ENCODE data around the gene B3GNT5.

DNA sequence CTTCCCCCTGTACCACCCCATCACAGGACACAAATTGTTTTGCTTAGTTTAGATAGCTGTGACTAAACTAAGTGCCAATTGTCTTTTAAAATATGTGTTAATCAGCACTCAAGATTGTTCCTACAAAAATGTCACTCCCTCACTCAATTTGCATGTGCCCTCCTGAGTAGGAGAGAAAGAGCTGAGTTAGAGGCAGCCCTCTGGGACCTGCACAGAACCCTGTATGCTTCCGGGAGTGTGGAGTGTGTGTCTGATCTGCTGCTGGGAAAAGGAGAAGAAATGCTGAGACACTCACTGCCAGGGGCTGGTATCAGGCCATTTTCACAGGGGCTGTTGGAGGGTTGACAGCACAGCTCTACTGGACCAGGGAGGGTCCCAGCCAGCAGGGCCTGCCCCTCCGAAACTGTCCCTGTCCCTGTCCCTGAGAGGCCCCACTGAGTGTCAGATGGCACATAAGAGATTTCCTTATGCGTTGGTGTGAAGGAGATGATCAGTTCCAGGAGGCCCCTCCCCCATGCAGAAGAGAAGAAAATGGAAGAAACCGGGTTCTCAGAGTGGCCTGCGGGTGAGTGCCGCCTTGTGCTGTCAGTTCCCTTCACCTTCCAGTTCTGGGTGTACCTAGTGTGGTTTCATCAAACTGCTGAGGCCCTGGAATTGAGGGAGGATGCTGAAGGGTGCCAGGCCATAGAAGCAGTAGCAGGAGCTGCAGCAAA, 3.9 kb upstream of the B3GNT5 start:
- TF ChIP-seq, protein P1, sequence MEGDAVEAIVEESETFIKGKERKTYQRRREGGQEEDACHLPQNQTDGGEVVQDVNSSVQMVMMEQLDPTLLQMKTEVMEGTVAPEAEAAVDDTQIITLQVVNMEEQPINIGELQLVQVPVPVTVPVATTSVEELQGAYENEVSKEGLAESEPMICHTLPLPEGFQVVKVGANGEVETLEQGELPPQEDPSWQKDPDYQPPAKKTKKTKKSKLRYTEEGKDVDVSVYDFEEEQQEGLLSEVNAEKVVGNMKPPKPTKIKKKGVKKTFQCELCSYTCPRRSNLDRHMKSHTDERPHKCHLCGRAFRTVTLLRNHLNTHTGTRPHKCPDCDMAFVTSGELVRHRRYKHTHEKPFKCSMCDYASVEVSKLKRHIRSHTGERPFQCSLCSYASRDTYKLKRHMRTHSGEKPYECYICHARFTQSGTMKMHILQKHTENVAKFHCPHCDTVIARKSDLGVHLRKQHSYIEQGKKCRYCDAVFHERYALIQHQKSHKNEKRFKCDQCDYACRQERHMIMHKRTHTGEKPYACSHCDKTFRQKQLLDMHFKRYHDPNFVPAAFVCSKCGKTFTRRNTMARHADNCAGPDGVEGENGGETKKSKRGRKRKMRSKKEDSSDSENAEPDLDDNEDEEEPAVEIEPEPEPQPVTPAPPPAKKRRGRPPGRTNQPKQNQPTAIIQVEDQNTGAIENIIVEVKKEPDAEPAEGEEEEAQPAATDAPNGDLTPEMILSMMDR (IDR thresholded peaks at IDR 0.05): no peak
- TF ChIP-seq ZFX (IDR thresholded peaks at IDR 0.05; ENCODE audit: borderline replicate concordance): no peak

All from 22Rv1 (cell line).